Measurements from ENCODE around the gene KIF26B. TPM values are rescaled to one million over a fixed set of nuclear protein-coding genes. Genes with fewer than 3 reads are reported as not detected.

Gene KIF26B
- total RNA-seq, 1 donor from 2014 or later, result 2.1 TPM

GRCh38 chr1:245606157-245606725, 451.5 kb downstream of the KIF26B start:
- FAIRE-seq (no peak), DNase-seq (ENCODE audit: low read depth) (no peak)
- H3K27me3 ChIP-seq (ENCODE audit: control insufficient read depth, insufficient read depth, low read length), result no peaks in the 10 kb centered on the region
- no peak overlapping the region for H3K4me3 ChIP-seq (ENCODE audit: low read depth, low read length)
- no peaks in the 10 kb centered on the region for H3K36me3 ChIP-seq (ENCODE audit: control insufficient read depth, insufficient read depth, low read length)
- no peak for TF ChIP-seq CTCF (IDR thresholded peaks at IDR 0.05; ENCODE audit: insufficient read depth, low read length, severe bottlenecking)

GRCh38 chr1:245608271-245608670, 453.5 kb downstream of the KIF26B start:
- no peak overlapping the region for H3K4me3 ChIP-seq (ENCODE audit: low read depth, low read length)
- DNase-seq (ENCODE audit: low read depth), result no peak
- no peak for TF ChIP-seq CTCF (IDR thresholded peaks at IDR 0.05; ENCODE audit: insufficient read depth, low read length, severe bottlenecking)
- H3K36me3 ChIP-seq (ENCODE audit: control insufficient read depth, insufficient read depth, low read length), result no peaks in the 10 kb centered on the region
- H3K27me3 ChIP-seq (ENCODE audit: control insufficient read depth, insufficient read depth, low read length), result no peaks in the 10 kb centered on the region
- no peak for FAIRE-seq

- no peak for FAIRE-seq
- no peak for TF ChIP-seq CTCF (IDR thresholded peaks at IDR 0.05; ENCODE audit: insufficient read depth, low read length, severe bottlenecking)
- H3K27me3 ChIP-seq (ENCODE audit: control insufficient read depth, insufficient read depth, low read length), result no peaks in the 10 kb centered on the region
These were observed 454.8 kb downstream of the KIF26B start for GRCh38 chr1:245609354-245610150.

GRCh38 chr1:245611251-245611650, 456.5 kb downstream of the KIF26B start:
- H3K36me3 ChIP-seq (ENCODE audit: control insufficient read depth, insufficient read depth, low read length), result no peaks in the 10 kb centered on the region
- no peak for FAIRE-seq
- TF ChIP-seq CTCF (IDR thresholded peaks at IDR 0.05; ENCODE audit: insufficient read depth, low read length, severe bottlenecking), result no peak
- no peaks in the 10 kb centered on the region for H3K27me3 ChIP-seq (ENCODE audit: control insufficient read depth, insufficient read depth, low read length)
- H3K4me3 ChIP-seq (ENCODE audit: low read depth, low read length), result no peak overlapping the region
- DNase-seq (ENCODE audit: low read depth), result no peak

More at GRCh38 chr1:245609354-245610150, 454.8 kb downstream of the KIF26B start:
- Histone ChIP-seq H3K36me3 (ENCODE audit: control insufficient read depth, insufficient read depth, low read length) (no peaks in the 10 kb centered on the region), H3K4me3 (ENCODE audit: low read depth, low read length) (no peak overlapping the region)
- DNase-seq (ENCODE audit: low read depth), result no peak

GRCh38 chr1:245614476-245614875, 459.7 kb downstream of the KIF26B start:
- no peak for TF ChIP-seq CTCF (IDR thresholded peaks at IDR 0.05; ENCODE audit: insufficient read depth, low read length, severe bottlenecking)
- Histone ChIP-seq H3K4me3 (ENCODE audit: low read depth, low read length) (no peak overlapping the region), H3K27me3 (ENCODE audit: control insufficient read depth, insufficient read depth, low read length) (no peaks in the 10 kb centered on the region), H3K36me3 (ENCODE audit: control insufficient read depth, insufficient read depth, low read length) (no peaks in the 10 kb centered on the region)
- DNase-seq (ENCODE audit: low read depth), result no peak
- no peak for FAIRE-seq

Data from bronchial epithelial cell (primary cell).